PC-9 (cell line): ENCODE results near the gene WDR7. TPM values are rescaled to one million over a fixed set of nuclear protein-coding genes. Genes with fewer than 3 reads are reported as not detected.
A peak's percentile ranks its signal among the peaks of the same experiment; 100 is the strongest.

Experiments
- BruUV-seq: library from RNA; stranded (reverse); fragments of 400-500 nt; replicated peaks from 2 replicates; lab custom pipeline; 2021; lab: Mats Ljungman, UMichigan
- CTCF ChIA-PET: fragments of 300-600 bp; sonication (Branson Sonifier 250); formaldehyde crosslinking; loops from one replicate; lab custom pipeline; 2022; ENCODE audit warnings: antibody characterized with exemption; lab: Charles Lee
- POLR2A ChIA-PET: fragments of 300-600 bp; sonication (Branson Sonifier 250); formaldehyde crosslinking; loops from one replicate; lab custom pipeline; 2022; ENCODE audit warnings: antibody characterized with exemption; ENCODE audit not compliant: unreplicated experiment; lab: Charles Lee
- DNase-seq, 2 experiments: peaks; one replicate each; pipeline versions ENCODE4 v3.0.0 to v3.0.0-alpha.2; 2015 to 2022; ENCODE audit warnings: mixed read lengths in 1 of 2
- H2AFZ ChIP-seq: fragments of 200-600 bp; sonication (generic); 2 replicates; pipeline ENCODE4 v1.8.1; 2017; ENCODE audit warnings: antibody characterized with exemption
- H3F3A ChIP-seq: fragments of 200-600 bp; sonication (generic); 2 replicates; pipeline ENCODE4 v1.8.1; 2017; ENCODE audit warnings: antibody characterized with exemption, mild to moderate bottlenecking, low read depth; ENCODE audit not compliant: insufficient read depth
- H3K27ac ChIP-seq: fragments of 200-600 bp; sonication (generic); 2 replicates; pipeline ENCODE4 v1.6.1; 2016; ENCODE audit warnings: mixed run types
- H3K27me3 ChIP-seq: fragments of 200-600 bp; sonication (generic); 2 replicates; pipeline ENCODE4 v1.6.1; 2016; ENCODE audit warnings: low read depth, mixed run types; ENCODE audit not compliant: insufficient read depth
- H3K36me3 ChIP-seq: fragments of 200-600 bp; sonication (generic); 2 replicates; pipeline ENCODE4 v1.6.1; 2016; ENCODE audit warnings: low read depth, mixed run types
- H3K4me1 ChIP-seq: fragments of 200-600 bp; sonication (generic); replicated peaks from 2 replicates; pipeline ENCODE4 v1.6.1; 2016; ENCODE audit warnings: mixed run types; ENCODE audit not compliant: insufficient read depth
- H3K4me2 ChIP-seq: fragments of 200-600 bp; sonication (generic); 2 replicates; pipeline ENCODE4 v1.6.1; 2017; ENCODE audit warnings: mixed run types
- H3K4me3 ChIP-seq: fragments of 200-600 bp; sonication (generic); 2 replicates; pipeline ENCODE4 v1.6.1; 2016; ENCODE audit warnings: mixed run types
- H3K79me2 ChIP-seq: fragments of 200-600 bp; sonication (generic); 2 replicates; pipeline ENCODE4 v1.6.1; 2017; ENCODE audit warnings: low read depth, mixed run types
- H3K9me2 ChIP-seq: fragments of 200-600 bp; sonication (generic); 2 replicates; pipeline ENCODE4 v1.8.1; 2017; ENCODE audit warnings: mild to moderate bottlenecking; ENCODE audit not compliant: insufficient read depth
- H3K9me3 ChIP-seq: fragments of 200-600 bp; sonication (generic); 2 replicates; pipeline ENCODE4 v1.8.1; 2016; ENCODE audit warnings: low read depth; ENCODE audit not compliant: insufficient read depth
- H4K20me1 ChIP-seq: fragments of 200-600 bp; sonication (generic); 2 replicates; pipeline ENCODE4 v1.8.1; 2017; ENCODE audit not compliant: insufficient read depth
- EZH2 ChIP-seq: fragments of 200-600 bp; sonication (generic); IDR thresholded peaks from 2 replicates; pipeline ENCODE4 v1.8.0; 2017; ENCODE audit warnings: antibody characterized with exemption, low read depth
- intact Hi-C: fragments of 100-400 bp; cut with micrococcal nuclease; formaldehyde crosslinking; loops from one replicate; pipeline ENCODE4 v1.10.0; 2022; ENCODE audit not compliant: unreplicated experiment
- total RNA-seq: library from RNA; stranded (reverse); gene quantifications from 2 replicates; pipeline ENCODE4 v1.2.3, GENCODE V29; 2021
- TF ChIP-seq, protein P1 (sequence below): fragments of 200-600 bp; sonication (generic); conservative IDR thresholded peaks from 2 replicates; pipeline ENCODE4 v1.6.1; 2017; ENCODE audit warnings: mixed run types, antibody characterized with exemption, mild to moderate bottlenecking, moderate library complexity

The WDR7 gene
- total RNA-seq, 1 experiment from 2014 or later: 7.7 TPM

DNA sequence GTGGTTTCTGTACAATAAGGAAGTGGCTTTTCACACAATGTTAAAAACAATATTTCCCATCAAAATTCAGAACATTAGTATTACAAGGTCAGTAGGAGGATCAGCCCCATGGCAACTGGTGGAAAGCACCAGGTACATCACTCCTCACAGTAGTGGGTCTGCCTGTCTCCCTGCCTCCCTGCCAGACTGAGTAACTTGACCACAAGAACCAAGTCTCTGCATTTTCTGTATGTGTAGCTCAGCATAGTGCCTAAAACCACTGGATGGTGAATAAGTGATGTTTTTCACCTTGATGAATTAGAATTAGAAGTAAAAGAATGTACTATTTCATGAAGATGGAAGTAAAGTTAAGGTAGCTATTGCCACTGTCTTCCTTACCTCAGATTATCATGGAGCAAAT lies 4.1 kb upstream of the WDR7 start:
- Histone ChIP-seq H3K4me3 (no peak overlapping the region), H2AFZ (no peak overlapping the region), H3K27ac (no peak overlapping the region), H4K20me1 (no peaks in the 10 kb centered on the region), H3K79me2 (peaks cover 6% of the 10 kb centered on the region), H3K27me3 (no peaks in the 10 kb centered on the region), H3K4me1 (peaks cover 9% of the 10 kb centered on the region), H3K4me2 (no peak overlapping the region), H3F3A (peaks cover 9% of the 10 kb centered on the region), H3K9me2 (no peaks in the 10 kb centered on the region), H3K36me3 (no peaks in the 10 kb centered on the region), H3K9me3 (no peaks in the 10 kb centered on the region)
- CTCF ChIA-PET: no interaction called here
- intact Hi-C loops: no loop called here
- TF ChIP-seq, protein P1, sequence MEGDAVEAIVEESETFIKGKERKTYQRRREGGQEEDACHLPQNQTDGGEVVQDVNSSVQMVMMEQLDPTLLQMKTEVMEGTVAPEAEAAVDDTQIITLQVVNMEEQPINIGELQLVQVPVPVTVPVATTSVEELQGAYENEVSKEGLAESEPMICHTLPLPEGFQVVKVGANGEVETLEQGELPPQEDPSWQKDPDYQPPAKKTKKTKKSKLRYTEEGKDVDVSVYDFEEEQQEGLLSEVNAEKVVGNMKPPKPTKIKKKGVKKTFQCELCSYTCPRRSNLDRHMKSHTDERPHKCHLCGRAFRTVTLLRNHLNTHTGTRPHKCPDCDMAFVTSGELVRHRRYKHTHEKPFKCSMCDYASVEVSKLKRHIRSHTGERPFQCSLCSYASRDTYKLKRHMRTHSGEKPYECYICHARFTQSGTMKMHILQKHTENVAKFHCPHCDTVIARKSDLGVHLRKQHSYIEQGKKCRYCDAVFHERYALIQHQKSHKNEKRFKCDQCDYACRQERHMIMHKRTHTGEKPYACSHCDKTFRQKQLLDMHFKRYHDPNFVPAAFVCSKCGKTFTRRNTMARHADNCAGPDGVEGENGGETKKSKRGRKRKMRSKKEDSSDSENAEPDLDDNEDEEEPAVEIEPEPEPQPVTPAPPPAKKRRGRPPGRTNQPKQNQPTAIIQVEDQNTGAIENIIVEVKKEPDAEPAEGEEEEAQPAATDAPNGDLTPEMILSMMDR: no peak
- no peak for TF ChIP-seq EZH2
- POLR2A ChIA-PET: no interaction called here
- DNase-seq: no peak
- BruUV-seq: no TSS peak

DNA sequence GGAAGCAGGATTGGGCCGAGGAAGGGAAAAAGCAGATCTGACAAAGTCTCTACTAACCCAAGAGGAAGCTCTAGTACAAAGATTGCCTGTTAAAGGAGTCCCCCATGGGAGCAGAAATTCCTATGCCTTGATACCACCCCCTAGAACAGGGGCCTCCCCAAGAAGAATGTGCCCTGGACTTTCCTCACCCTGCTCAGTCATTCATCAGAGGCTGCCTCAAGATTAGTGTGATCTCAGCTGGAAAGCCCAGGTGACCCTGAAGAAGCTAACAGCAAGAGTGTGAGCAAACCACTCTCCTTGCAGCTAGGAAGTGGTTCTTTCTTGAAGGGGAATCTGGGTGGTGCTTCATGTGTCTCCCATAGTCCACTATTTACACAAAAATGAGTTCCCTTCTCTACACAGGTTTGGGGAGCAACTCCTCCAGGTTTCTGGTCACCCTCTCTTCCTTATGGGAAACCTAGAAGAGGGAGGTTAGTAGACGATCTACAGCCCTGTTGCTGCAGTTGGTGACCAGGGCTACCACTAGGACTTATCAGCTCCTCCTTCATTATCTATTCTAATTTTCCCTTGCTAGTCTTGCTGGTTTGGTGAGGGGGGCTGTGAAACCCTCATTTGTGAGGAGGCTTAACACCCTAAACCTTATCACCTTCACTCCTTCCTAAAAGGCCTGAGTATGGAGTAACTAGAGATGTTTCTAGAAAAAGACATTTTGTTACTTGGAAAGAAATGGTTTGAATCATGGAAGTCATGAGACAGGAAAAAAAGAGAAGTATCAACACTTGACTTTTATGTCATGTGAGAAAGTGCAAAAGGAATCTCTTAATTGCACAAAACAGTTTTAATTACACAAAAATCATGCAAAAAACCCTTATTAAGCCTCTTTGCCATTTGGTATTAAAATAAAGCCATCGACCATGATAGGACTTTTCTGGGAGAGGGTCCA lies 2.9 kb upstream of the WDR7 start:
- Histone ChIP-seq H3K27me3 (no peaks in the 10 kb centered on the region), H3K4me1 (peaks cover 15% of the 10 kb centered on the region), H3K4me2 (no peak overlapping the region), H2AFZ (no peak overlapping the region), H4K20me1 (no peaks in the 10 kb centered on the region), H3K9me3 (no peaks in the 10 kb centered on the region), H3F3A (peaks cover 9% of the 10 kb centered on the region), H3K36me3 (no peaks in the 10 kb centered on the region), H3K9me2 (no peaks in the 10 kb centered on the region), H3K27ac (no peak overlapping the region), H3K4me3 (no peak overlapping the region), H3K79me2 (peaks cover 18% of the 10 kb centered on the region)
- ChIA-PET POLR2A (no interaction called here), CTCF (no interaction called here)
- TF ChIP-seq, protein P1: no peak
- TF ChIP-seq EZH2: no peak
- intact Hi-C loops: no loop called here
- no TSS peak for BruUV-seq
- DNase-seq: no peak

DNA sequence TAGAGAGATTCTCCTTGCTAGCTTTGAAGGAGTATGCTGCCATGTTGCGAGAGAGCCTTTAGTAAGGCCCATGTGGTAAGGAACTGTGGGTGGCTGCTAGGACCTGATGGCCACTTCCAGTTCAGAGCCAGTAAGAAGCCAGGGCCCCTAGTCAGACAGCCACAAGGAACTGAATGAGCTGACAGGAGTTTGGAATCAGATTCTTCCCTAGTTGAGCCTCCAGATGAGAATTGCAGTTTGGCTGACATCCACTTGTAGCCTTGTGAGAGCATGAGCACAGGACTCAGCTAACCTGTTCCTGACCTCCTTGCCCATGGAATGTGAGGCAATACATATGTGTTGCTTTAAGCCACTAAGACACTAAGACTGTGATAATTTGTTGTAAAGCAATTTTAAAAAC lies 1.2 kb upstream of the WDR7 start:
- DNase-seq: no peak
- Histone ChIP-seq H3K9me3 (no peaks in the 10 kb centered on the region), H3K9me2 (no peaks in the 10 kb centered on the region), H3K4me3 (0 out of 2 replicates have a peak overlapping the region, but pooled peaks have one; percentile 80), H3K36me3 (no peaks in the 10 kb centered on the region), H3K4me1 (peaks cover 15% of the 10 kb centered on the region), H4K20me1 (no peaks in the 10 kb centered on the region), H3K79me2 (peaks cover 26% of the 10 kb centered on the region), H3F3A (peaks cover 9% of the 10 kb centered on the region), H2AFZ (no peak overlapping the region; the same call in 1 of the 2 replicates), H3K27ac (no peak overlapping the region), H3K27me3 (no peaks in the 10 kb centered on the region), H3K4me2 (peak overlapping the region; percentile 76; the same call in 1 of the 2 replicates)
- BruUV-seq: no TSS peak
- intact Hi-C loops: no loop called here
- ChIA-PET CTCF (no interaction called here), POLR2A (no interaction called here)
- no peak for TF ChIP-seq EZH2
- TF ChIP-seq, protein P1: no peak
